Sigmoid colon (tissue), 7 donors: ENCODE measurements around the gene MICALL2. TPM values are rescaled to one million over a fixed set of nuclear protein-coding genes. Genes with fewer than 3 reads are reported as not detected.

ENCODE experiments used
- DNase-seq: peaks from one replicate; pipeline ENCODE4 v3.0.0-alpha.2; 2019
- H3K27ac ChIP-seq, 4 donors: fragments of 200-600 bp; sonication (generic); one replicate each; pipeline ENCODE4 v1.5.1; 2016 to 2019; ENCODE audit warnings: mild to moderate bottlenecking in 1 of 4
- H3K27me3 ChIP-seq, 3 donors: fragments of 200-600 bp; sonication (generic); one replicate each; pipeline ENCODE4 v1.5.1; 2019; ENCODE audit warnings: mild to moderate bottlenecking in 1 of 3
- H3K36me3 ChIP-seq, 4 donors: fragments of 200-600 bp; sonication (generic); one replicate each; pipeline ENCODE4 v1.5.1; 2016 to 2019
- H3K4me1 ChIP-seq, 4 donors: fragments of 200-600 bp; sonication (generic); one replicate each; pipeline ENCODE4 v1.5.1; 2017 to 2019
- H3K4me3 ChIP-seq, 4 donors: fragments of 200-600 bp; sonication (generic); one replicate each; pipeline ENCODE4 v1.5.1; 2017 to 2019; ENCODE audit warnings: mild to moderate bottlenecking in 2 of 4, moderate library complexity in 1 of 4
- H3K9me3 ChIP-seq, 4 donors: fragments of 200-600 bp in 3 of 4; sonication (generic) in 3 of 4; one replicate each; pipeline versions ENCODE4 v1.5.1 to v1.6.1; 2013 to 2019
- EP300 ChIP-seq, 4 donors: sonication (generic); formaldehyde crosslinking; IDR thresholded peaks; one replicate each; pipeline ENCODE4 v1.6.1; 2017; ENCODE audit warnings: antibody characterized with exemption in 4 of 4
- POLR2A ChIP-seq, 2 donors: fragments of 450-650 bp; IDR thresholded peaks; one replicate each; pipeline ENCODE4 v1.6.1; 2016; ENCODE audit warnings: antibody characterized with exemption in 2 of 2, mild to moderate bottlenecking in 2 of 2, moderate library complexity in 2 of 2
- POLR2AphosphoS5 ChIP-seq, 4 donors: sonication (generic); formaldehyde crosslinking; IDR thresholded peaks; one replicate each; pipeline ENCODE4 v1.6.1; 2017; ENCODE audit warnings: antibody characterized with exemption in 4 of 4
- WGBS, 2 donors: extraction: QIAGEN DNeasy Blood & Tissue Kit; methylation state at CpG; one replicate each; pipeline ENCODE4 v1.1.7; 2013; 5-methylcytosine and 5-hydroxymethylcytosine counted together
- intact Hi-C: fragments of 100-400 bp; cut with DNase I; formaldehyde crosslinking; loops from one replicate; pipeline ENCODE4 v1.15.1; 2023
- polyA plus RNA-seq, 3 donors: library from polyadenylated mRNA; stranded (reverse); fragments of 200-250 nt; gene quantifications; one replicate each; pipeline ENCODE4 v1.2.3, GENCODE V29; 2013
- total RNA-seq, 4 donors: library from RNA; depleted of rRNA; stranded (reverse); fragments of >200 nt; gene quantifications; one replicate each; pipeline ENCODE4 v1.1.0, GENCODE V29; 2016
- TF ChIP-seq, protein P1 (sequence below), 4 experiments: fragments of 450-650 bp in 3 of 4; fragments of 200-600 bp in 1 of 4; IDR thresholded peaks; one replicate each; pipeline ENCODE4 v1.5.1; 2016 to 2019; ENCODE audit warnings: antibody characterized with exemption in 4 of 4, mild to moderate bottlenecking in 3 of 4, moderate library complexity in 2 of 4
- donor health status: healthy with polysubstance abuse.
- donor health status: Bipolar disorder and iron deficiency.
- donor health status: healthy.

Gene MICALL2
- total and polyA plus RNA-seq, 7 donors, result 8.4 to 86.2 (median 30.7) TPM

DNA sequence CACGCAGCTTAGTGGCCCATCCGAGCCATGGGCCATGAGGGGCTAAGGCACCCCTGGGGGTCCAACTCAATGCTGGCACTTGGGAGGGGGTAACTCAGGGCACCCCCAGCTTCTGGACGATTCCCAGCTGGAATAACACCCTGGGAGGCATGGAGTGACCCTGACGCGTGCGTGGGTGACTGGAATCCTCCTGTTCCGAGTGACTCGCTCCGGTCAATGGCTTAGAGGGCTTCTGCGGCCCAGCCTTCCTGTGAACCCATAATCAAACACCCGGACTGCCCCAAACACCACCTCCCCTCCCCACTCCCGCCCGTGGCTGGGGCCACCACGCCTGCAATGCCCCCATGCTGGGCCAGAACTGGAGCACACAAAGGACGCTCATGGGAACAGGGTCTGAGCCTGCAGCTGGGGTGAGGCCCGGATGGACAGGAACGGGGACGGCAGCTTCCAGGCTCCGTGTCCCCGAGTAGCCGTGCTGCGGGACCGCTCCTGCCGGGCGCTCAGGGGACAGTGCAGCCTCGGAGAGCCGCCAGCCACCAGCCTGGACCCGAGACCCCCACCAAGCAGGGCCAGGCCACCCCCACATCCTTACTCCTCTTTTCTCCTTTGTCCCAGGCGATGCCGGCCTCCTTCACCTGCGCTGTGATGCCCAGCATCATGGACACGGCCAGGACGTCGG is 36.4 kb upstream of the MICALL2 start:
- no peak for DNase-seq
- Histone ChIP-seq H3K9me3 (no peaks in the 10 kb centered on the region), H3K36me3 (peaks cover 29 to 100% (median 58%) of the 10 kb centered on the region in 4 donors), H3K27ac (no peak overlapping the region), H3K27me3 (no peaks in the 10 kb centered on the region), H3K4me3 (no peak overlapping the region), H3K4me1 (no peaks in the 10 kb centered on the region)
- 95 to 96% methylated on average over 34 of the region's 34 CpGs for WGBS, 2 donors
- TF ChIP-seq POLR2A (IDR thresholded peaks at IDR 0.05) (no peak), POLR2AphosphoS5 (IDR thresholded peaks at IDR 0.05) (no peak), EP300 (IDR thresholded peaks at IDR 0.05) (no peak)
- TF ChIP-seq, protein P1, sequence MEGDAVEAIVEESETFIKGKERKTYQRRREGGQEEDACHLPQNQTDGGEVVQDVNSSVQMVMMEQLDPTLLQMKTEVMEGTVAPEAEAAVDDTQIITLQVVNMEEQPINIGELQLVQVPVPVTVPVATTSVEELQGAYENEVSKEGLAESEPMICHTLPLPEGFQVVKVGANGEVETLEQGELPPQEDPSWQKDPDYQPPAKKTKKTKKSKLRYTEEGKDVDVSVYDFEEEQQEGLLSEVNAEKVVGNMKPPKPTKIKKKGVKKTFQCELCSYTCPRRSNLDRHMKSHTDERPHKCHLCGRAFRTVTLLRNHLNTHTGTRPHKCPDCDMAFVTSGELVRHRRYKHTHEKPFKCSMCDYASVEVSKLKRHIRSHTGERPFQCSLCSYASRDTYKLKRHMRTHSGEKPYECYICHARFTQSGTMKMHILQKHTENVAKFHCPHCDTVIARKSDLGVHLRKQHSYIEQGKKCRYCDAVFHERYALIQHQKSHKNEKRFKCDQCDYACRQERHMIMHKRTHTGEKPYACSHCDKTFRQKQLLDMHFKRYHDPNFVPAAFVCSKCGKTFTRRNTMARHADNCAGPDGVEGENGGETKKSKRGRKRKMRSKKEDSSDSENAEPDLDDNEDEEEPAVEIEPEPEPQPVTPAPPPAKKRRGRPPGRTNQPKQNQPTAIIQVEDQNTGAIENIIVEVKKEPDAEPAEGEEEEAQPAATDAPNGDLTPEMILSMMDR (IDR thresholded peaks at IDR 0.05), result no peak
- intact Hi-C loops, result no loop called here

- 95 to 96% methylated on average over 27 of the region's 27 CpGs for WGBS, 2 donors
- H3K36me3 ChIP-seq, result peaks cover 27 to 100% (median 56%) of the 10 kb centered on the region in 4 donors
- DNase-seq, result no peak
- H3K4me3 ChIP-seq, result no peak overlapping the region
- TF ChIP-seq POLR2A (IDR thresholded peaks at IDR 0.05), result no peak
- TF ChIP-seq, protein P1 (IDR thresholded peaks at IDR 0.05), result no peak
- no peak overlapping the region for H3K27ac ChIP-seq
- intact Hi-C loops, result no loop called here
- no peaks in the 10 kb centered on the region for H3K9me3 ChIP-seq
- H3K4me1 ChIP-seq, result no peaks in the 10 kb centered on the region
- H3K27me3 ChIP-seq, result no peaks in the 10 kb centered on the region
Measured at GRCh38 chr7:1494866-1495563, 35.7 kb upstream of the MICALL2 start.

DNA sequence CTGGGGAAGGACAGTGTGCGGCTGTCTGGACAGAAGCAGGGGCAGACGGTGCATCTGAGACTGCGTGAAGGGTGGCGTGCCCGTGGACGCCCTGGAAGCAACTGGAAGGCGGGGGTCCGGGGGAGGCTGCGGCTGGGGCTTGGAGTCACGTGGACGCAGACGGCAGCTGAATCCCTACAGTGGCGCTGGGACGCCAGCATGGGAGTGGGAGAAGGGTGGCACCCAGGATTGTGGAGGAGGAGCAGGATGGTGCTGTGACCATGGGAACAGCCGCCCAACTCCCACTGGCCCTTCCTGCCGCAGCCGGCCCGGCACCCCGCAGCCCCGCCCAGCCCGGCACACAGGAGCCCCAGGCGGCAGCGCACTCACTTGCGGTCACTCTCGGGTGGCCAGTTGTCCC is 35.2 kb upstream of the MICALL2 start:
- no peak overlapping the region for H3K4me3 ChIP-seq

GRCh38 chr7:1493571-1493970 is 34.3 kb upstream of the MICALL2 start:
- no peaks in the 10 kb centered on the region for H3K27me3 ChIP-seq
- peaks cover 24 to 100% (median 56%) of the 10 kb centered on the region in 4 donors for H3K36me3 ChIP-seq
- no peaks in the 10 kb centered on the region for H3K4me1 ChIP-seq
- TF ChIP-seq POLR2AphosphoS5 (IDR thresholded peaks at IDR 0.05) (no peak), EP300 (IDR thresholded peaks at IDR 0.05) (no peak)
- TF ChIP-seq, protein P1 (IDR thresholded peaks at IDR 0.05), result no peak
- no peaks in the 10 kb centered on the region for H3K9me3 ChIP-seq
- DNase-seq, result no peak
- 96 to 97% methylated on average over 26 of the region's 26 CpGs for WGBS, 2 donors
- no peak overlapping the region for H3K27ac ChIP-seq
- intact Hi-C loops, result no loop called here
- no peak overlapping the region for H3K4me3 ChIP-seq

More for the DNA sequence above, 35.2 kb upstream of the MICALL2 start:
- intact Hi-C loops, result no loop called here
- Histone ChIP-seq H3K36me3 (peaks cover 24 to 100% (median 56%) of the 10 kb centered on the region in 4 donors), H3K9me3 (no peaks in the 10 kb centered on the region), H3K27me3 (no peaks in the 10 kb centered on the region), H3K4me1 (no peaks in the 10 kb centered on the region), H3K27ac (no peak overlapping the region)
- DNase-seq, result no peak
- TF ChIP-seq POLR2AphosphoS5 (IDR thresholded peaks at IDR 0.05) (no peak), POLR2A (IDR thresholded peaks at IDR 0.05) (no peak), EP300 (IDR thresholded peaks at IDR 0.05) (no peak)
- TF ChIP-seq, protein P1 (IDR thresholded peaks at IDR 0.05), result no peak
- 94 to 95% methylated on average over 25 of the region's 25 CpGs for WGBS, 2 donors
